Activated CD8-positive, alpha-beta memory T cell treated with anti-CD3 and anti-CD28 coated beads for 24 hours (primary cell): ENCODE results near the gene CCNI2.

Experiments
- DNase-seq: peaks from one replicate; pipeline ENCODE4 v3.0.0-alpha.2; 2020

Gene CCNI2, protein sequence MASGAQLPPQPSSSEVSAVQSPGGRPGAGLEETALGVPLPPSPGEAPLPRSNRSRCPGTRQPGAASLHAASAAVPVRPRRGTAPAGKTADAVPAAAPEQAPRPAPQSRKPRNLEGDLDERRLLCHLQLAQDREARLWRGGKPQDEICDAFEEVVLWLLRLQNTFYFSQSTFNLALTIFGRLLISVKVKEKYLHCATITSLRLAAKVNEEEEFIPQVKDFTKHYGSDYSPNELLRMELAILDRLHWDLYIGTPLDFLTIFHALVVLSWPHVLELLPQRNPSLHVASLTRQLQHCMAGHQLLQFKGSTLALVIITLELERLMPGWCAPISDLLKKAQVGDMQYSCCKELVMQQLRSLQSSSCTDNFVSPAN

DNA sequence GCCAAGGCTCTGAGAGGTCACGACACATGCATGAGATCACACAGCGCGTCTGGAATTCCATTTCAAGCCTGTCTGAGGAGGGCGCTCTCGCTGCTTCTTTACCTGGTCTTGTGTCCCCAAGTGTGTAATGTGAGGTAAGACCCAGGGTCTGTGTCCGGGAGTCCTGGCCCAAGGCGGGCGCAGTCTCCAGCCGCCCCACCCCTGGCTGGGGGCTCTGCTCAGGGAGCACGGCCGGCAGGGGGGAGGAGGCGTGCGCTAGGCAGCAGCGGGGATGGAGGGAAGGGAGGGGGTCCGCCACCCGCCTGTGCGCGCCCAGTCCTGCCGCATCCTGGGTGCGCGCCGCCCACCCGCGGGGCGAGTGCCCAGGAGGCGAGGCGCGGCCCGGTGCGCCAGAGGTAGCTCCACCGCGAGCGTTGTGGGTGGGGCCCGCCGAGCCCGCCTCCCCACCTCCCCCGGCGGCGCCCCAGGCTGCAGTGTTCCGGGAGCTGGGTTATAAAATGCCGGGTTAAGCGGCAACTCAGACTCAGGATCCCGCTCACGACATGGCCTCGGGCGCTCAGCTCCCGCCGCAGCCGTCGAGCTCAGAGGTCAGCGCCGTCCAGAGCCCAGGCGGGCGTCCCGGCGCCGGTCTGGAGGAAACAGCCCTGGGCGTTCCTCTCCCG lies at the start of gene CCNI2:
TSS of gene CCNI2 (plus strand) at position 473 of the 662 bp plus-strand sequence. CDS start at position 543, 70 bp downstream.
- DNase-seq = peak; percentile 85

DNA sequence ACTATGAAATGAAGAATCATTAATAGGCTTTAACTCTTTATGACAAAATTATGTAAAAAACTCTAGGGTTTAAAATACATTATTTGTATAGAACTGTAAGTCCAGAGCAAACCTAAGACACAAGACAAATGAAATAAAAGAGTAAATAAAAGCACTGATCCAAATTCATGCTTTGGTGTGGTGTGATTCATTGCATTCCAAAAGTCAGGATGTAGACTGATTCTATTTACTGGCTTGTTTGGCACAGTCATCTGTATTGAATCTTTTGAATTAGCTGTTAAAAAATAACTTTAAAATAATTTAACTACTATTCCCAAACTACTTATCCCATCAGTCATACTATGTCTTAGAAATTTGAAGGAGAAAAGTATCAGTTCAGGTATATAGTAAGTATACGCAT lies 42.4 kb upstream of the CCNI2 start:
- no peak for DNase-seq

DNA sequence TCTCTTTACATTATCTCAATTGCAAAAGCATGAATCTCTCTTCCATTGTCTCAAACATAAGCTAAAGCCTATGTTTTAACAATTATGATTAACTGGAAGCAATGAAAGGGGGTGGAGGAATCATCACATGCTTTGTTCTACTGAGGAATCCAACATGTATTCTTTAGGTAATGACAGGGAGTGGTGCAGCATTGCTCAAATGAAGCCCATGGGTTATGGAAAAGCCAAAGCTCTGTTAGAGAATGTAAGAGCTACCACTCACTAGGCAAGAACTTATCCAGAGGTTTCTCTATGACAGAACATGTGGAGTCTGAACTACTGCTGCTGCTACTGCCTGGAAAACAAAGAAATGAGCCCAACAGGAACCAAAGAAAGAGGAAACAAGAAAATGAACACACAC lies 38.6 kb upstream of the CCNI2 start:
- no peak for DNase-seq

DNA sequence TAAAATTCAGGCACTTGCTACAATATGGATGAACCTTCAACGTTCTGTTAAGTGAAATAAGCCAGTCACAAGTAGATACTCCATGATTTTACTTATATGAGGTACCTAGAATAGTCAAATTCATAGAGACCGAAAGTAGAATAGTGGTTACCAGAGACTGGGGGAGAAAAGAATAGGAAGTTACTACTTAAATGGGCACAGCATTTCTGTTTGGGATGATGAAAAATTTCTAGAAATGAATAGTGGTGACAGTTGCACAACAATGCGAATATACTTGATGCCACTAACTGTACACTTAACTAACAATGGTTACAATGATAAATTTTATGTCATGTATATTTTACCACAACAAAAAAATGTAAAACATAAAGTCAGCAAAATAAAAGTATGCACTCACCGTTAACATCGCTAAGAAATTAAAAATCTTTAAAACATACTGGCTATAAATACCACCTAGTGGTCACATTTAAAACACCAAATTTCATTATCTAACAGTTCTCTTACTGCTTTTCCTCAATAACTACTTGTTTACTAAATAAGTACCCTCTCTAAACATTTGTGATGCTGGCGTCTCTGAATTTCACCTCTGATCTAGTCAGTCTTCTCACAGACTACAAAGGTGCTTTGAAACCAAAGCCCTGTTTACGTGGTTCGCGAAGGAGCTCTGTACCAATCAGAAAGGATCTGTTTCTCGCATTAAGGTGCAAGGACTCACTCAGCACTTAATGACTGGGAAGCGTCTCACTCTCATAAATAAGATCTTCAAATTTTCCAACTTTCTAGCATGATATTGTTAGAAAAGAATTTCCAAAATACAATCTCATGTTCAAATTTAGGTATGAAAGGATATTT lies 32.5 kb upstream of the CCNI2 start:
- no peak for DNase-seq

DNA sequence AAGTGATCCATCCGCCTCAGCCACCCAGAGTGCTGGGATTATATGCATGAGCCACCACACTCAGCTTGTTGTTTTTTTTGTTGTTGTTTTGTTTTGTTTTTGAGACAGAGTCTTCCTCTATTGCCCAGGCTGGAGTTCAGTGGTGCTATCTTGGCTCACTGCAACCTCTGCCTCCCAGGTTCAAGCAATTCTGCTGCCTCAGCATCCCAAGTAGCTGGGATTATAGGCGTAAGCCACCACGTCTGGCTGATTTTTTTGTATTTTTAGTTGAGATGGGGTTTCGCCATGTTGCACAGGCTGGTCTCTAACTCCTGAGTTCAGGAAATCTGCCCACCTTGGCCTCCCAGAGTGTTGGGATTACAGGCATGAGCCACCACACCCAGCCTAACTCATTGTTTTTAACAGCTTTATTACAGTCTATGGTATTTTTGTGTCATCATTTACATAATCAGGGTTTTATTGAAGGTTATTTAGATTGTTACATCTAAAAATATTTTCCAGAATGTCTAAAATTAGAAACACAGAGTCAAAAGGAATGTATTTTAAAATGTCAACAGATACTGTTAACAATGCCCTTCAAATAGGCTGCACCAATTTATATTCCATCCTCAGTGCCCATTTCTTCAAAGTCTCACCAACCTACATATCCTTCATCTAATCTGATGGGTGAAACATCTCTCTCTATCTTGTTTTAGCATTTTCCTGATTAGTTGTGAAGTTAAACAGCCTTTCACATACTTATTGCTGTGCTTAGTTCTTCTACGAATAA lies 28.5 kb upstream of the CCNI2 start:
- no peak for DNase-seq

DNA sequence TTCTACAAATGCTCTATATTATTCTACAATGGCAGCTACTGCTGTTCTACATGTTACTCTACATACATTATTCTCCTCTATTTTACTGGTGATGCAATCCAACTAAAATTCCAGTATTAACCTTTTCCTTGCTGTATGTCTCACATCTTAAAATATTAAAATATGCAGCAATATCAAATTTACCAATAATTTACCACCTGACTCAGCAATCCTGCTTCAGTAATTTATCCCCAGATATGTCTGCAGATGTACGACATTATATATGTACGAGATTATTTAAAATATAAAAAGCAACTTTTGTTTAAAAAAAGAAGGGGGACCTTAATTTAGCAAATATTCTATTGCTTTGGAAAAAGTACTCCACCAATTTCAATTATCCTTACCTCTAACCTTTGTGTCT lies 21.5 kb upstream of the CCNI2 start:
- no peak for DNase-seq

DNA sequence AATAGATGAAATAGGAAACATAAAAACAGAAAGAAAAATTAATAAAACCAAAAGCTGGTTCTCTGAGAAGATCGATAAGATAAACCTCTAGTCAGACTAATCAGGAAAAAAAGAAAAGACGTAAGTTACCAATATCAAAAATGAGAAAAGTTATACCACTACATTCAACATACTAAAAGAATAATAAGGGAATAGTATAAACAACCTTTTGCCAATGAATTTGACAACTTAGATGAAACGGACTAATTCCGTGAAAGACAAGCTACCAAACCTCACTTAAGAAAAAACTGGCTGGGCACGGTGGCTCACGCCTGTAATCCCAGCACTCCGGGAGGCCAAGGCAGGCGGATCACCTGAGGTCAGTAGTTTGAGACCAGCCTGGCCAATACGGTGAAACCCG lies 17.3 kb upstream of the CCNI2 start:
- no peak for DNase-seq

DNA sequence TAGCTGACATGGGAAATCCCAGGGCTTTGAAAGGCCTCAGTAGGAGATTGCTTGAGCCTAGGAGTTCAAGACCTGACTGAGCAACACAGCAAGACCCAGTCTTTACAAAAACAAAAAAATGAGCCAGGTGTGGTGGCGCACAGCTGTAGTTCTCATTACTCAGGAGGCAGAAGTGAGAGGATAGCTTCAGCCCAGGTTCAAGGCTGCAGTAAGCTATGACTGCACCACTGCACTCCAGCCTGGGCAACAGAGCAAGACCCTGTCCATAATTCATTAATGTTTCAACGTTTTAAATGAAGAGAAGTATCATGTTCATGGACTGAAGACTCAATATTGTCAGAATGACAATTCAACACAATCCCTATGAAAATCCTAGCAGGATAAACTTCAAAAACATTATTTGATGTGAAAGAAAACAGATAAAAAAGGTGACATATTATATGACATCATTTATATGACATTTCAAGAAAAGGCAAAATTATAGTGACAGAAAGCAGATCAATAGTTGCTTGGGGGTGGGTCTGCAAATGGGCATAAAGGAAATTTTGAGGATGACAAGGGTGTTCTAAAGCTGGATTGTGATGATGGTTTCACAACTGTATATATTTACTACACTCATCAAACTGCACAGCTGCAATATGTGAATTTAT lies 13.6 kb upstream of the CCNI2 start:
- DNase-seq = no peak

DNA sequence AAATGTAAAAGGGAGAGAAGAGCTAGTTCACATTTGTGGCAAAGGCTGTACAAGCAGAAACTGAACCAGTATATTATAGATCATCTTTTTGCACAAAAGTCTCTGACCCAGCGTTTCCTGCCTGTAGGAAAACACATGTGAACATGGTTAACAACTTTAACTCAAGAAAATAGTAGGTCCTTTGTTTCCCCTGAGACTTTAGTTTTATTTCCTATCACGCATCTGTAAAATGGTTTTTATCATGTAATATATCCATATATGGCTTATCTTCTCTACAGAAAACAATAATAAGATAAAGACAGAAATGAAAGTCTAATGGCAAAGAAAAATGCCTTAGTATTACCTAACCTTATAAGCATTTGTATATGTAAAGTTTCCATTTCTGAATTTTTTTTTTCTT lies 12.5 kb upstream of the CCNI2 start:
- DNase-seq = no peak

DNA sequence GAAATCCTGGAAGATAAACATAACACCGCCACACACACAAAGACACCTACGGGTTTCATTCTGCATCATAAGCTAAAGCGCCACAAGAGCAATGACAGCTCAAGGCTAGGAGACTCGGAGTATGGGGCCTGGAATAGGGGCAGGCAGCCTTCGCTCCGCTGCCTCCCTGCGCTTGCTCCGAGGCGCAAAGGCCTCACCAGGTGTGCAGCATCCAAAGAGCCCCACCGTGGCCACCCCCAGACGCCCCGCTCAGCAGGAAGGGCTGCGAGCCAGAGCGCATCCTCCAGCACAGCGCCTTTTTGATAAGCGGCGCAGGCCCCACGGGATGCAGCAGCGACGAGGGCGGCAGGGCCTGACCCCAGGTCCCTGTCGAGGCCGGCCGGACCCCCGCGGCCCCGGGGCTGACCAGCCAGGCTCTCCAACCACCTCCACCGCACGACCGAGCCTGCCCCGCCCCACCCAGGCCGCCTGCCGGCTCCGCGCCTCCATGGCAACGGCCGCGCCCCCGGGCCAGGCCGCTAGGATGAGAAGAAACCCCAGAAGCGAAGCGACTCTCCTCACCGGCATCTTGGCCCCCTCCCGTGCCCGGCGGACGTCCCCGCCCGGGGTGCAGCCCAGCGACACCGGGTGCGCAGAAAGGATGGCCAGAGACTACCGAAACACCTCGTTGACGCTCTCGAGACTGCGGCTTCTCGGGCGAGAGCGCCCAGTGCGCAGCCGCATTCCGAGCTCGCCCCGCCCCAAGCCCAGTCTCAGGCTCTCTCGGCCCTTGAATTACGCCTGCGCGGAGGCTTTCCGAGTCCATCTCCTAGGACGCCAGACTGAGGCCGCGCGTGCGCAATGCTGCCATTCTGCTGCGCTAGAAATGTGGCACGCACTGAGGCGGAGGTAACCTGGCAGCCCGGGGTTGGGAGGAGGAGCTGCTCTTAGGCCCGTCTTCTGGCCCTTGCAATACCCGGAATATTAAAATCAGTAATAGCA lies 10.1 kb upstream of the CCNI2 start, which contains the start of gene KIF3A:
TSS of gene KIF3A (minus strand) at position 694 of the 981 bp plus-strand sequence. CDS start at position 567, 127 bp downstream.
- peak; percentile 99 for DNase-seq

DNA sequence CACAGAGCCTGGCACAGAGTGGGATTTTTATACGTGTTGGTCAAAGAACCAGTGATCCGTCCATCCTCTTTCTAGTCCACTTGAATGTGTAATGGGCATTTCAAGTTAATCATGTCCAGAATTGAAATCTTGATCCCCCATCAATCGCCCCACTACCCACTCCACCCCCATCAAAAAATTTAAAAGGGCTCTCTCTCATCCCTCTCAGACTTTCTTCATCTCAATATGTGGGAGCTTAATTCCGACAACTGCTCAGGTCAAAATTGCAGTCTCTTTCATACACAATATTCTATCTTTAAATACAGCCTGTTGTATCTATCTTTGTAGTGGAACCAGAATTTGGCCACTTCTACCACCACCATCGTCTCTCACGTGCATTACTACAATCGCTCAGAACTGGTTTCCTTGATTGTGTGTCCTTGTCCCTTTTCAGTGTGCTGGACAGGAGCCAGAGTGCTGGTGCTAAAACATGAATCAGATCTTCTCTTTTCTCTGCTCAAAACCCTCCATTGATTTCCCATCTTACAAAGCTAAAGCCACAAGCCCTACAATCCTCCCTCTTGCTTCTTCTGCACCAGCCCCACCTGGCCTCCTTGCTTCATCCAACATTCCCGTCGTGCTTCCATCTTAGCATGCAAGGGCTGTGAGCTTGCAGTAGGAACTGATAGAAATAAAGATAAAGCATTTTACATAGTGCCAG lies 9.1 kb upstream of the CCNI2 start:
- DNase-seq = no peak

DNA sequence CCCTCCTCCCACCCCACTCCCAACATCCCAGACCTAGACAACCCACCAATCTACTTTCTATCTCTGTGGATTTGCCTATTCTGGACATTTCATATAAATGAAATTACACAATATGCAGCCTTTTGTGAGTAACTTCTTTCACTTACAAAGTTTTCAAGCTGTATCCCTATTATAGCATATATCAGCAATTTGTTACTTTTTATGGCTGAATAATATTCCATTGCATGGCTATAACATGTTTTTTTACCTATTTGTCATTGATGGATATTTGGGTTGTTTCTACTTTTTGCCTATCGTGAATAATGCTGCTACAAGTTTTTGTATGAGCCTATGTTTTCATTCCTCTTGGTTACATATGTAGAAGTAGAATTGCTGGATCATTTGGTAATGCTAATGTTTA lies 8.0 kb upstream of the CCNI2 start:
- no peak for DNase-seq

DNA sequence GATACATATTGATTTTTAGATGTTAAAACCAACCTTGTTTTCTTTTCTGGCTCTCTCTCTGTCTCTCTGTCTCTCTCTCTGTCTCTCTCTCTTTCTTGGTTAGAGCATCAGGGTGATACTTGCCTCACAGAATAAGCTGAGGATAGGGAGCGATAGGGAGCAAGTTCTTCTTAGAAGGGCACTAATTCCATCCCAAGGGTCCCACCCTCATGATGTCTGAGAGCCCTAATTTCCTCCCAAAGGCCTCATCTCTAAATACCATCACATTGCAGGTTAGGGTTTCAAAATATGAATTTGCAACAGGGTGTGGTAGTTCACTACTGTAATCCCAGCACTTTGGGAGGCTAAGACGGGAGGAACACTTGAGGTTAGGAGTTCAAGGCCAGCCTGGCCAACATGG lies 5.1 kb upstream of the CCNI2 start:
- no peak for DNase-seq

DNA sequence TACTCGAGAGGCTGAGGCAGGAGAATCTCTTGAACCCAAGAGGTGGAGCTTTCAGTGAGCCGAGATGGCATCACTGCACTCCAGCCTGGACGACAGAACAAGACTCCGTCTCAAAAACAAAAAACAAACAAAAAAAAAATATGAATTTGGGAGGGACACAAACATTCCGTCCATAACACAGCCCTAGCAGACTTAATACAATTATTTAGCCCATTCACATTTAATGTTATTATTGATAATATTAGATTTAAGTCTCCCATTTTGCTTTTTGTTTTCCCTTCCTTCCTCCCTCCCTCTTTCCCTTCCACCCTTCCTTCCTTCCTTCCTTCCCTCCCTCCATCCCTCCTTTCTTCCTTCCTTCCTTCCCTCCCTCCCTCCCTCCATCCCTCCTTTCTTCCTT lies 4.6 kb upstream of the CCNI2 start:
- DNase-seq = no peak

DNA sequence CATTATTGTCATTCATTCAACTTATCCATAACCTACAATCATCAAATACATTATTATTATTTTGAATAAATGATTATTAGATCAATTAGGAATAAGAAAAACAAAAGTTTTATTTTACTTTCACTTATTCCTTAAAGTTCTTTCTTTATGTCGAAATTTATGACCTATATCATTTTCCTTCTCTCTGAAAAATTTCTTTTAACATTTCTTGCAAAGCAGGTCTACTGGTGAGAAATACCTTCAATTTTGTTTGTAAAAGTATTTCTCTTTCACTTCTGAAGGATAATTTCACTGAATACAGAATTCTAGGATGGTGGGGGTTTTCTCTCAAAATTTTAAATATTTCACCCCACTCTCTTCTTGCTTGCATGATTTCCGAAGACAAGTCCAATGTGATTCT lies 2.6 kb upstream of the CCNI2 start:
- no peak for DNase-seq

DNA sequence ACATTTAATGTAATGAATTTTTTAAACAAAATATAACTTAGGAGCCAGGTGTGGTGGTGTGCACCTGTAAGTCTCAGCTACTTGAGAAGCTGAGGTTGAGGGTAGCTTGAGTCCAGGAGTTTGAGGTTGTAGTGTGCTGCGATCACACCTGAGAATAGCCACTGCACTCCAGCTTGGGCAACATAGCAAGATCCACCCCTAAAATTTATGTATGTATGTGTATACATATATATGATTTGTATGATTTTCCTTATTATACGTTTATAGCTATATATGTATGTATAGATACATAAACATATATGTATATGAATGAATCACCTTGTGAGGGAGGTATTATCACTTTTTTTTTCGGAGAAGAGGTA lies 653 bp upstream of the CCNI2 start:
- no peak for DNase-seq

DNA sequence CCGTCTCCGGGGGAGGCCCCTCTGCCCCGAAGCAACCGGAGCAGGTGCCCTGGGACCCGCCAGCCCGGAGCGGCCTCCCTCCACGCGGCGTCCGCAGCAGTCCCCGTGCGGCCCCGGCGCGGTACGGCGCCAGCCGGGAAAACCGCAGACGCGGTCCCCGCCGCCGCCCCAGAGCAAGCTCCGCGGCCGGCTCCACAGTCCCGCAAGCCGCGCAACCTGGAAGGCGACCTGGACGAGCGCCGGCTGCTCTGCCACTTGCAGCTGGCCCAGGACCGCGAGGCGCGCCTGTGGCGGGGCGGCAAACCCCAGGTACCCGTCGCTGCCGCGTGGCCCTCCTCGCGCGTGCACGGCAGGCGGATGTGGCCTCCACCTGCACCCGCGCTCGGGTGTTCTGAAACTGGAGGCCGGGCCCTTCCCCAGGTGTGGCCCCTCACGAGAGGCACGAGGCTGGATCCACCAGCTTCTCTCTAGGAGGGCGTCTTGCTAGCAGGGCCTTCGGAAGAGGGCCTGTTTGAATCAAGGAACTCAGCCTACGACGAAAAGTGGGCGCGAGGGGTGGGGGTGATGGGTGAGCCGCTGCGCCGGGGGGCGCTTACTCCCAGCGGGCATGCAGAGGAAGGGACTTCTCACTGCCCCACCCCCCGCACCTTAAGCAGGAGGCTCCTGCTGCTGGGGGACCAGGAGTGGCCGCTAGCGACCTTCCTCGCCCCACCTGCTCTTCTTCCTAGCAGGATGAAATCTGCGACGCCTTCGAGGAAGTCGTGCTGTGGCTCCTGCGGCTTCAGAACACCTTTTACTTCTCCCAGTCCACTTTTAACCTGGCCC lies 602 bp downstream of the CCNI2 start:
- DNase-seq = peak; percentile 79

DNA sequence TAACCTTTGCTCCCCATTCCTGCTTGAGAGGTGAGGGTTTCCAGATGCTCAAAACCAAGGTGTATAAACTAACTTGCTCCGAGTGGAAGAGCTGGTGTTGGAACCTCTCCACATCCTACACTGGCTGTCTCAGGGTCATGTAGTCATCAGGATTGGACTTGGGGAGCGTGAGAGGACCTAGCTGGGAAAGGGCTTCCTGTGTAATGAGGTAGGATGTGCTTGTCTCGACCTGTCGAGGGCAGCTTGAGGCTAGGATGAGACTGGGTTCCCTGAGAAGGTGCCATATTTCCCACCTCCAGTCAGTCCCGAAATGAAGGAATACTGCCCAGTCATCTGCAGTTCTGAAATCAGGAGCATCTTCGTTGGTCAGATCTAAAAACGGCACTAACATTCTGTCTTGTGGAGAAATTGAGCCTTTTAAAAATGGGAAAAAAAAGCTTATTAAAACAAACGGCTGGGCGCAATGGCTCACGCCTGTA lies 1.3 kb downstream of the CCNI2 start:
- peak; percentile 54 for DNase-seq

DNA sequence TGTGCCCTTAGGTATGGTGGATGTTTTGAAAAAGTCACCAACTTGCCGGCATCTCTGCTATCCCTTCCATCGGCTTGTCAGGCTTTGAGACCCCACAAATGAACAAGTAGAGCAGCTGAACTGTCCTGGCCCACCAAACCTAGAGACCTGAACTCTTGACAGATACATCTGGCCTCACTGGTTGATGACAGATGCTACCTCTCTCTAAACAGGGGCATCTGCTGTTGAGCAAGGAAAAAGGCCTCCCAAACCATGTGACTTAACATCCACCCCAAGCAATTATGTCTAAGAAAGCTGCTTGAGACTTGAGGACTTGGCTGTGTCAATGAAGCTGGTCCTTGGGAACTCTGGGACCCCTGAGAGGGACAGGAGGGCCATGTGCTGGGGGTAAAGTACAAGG lies 2.3 kb downstream of the CCNI2 start:
- DNase-seq = peak; percentile 53
